ENCODE measurements around the gene IL21. TPM values are rescaled to one million over a fixed set of nuclear protein-coding genes. Genes with fewer than 3 reads are reported as not detected.
"Not testable (repeated sequence)": the region's sequence is repeated elsewhere in the genome, so short reads cannot be mapped to it uniquely, and the experiment has no call there.

IL21 gene
- total and polyA plus RNA-seq, 2 of the 13 experiments (the other 11 are each of a cell fraction or from before 2014, with no cell fraction given) = not detected

- Histone ChIP-seq H3K27me3 (ENCODE audit: control insufficient read depth in 1 of 2, insufficient read depth in 2 of 2, low read length in 2 of 2) (no peaks in the 10 kb centered on the region), H3K9ac (ENCODE audit: insufficient read depth, low read depth, low read length) (no peak overlapping the region), H3K79me2 (ENCODE audit: insufficient read depth, low read length) (no peaks in the 10 kb centered on the region), H3K4me1 (ENCODE audit: insufficient read depth, low read length) (no peaks in the 10 kb centered on the region), H2AFZ (ENCODE audit: low read length) (no peak overlapping the region), H3K9me3 (ENCODE audit: low read length) (no peaks in the 10 kb centered on the region), H4K20me1 (ENCODE audit: insufficient read depth, low read length) (no peaks in the 10 kb centered on the region), H3K27ac (ENCODE audit: extremely low read length, insufficient read depth, low read length) (no peak overlapping the region), H3K4me3 (replicated peaks in 1 of 3; ENCODE audit: insufficient read depth in 1 of 3, low read depth in 2 of 3, low read length in 3 of 3) (no peak overlapping the region), H3K36me3 (replicated peaks in 1 of 2; ENCODE audit: control insufficient read depth in 1 of 2, insufficient read depth in 2 of 2, low read length in 2 of 2) (no peaks in the 10 kb centered on the region), H3K4me2 (ENCODE audit: low read depth, low read length) (no peak overlapping the region)
- BruUV-seq (replicated peaks) = no TSS peak
- ATAC-seq (peak; percentile 72), DNase-seq (ENCODE audit: low spot score) (peak; percentile 46), FAIRE-seq (peak; percentile 37)
- WGBS (ENCODE audit: low lambda C conversion rate) = 9% methylated on average over 5 of the region's 5 CpGs
- TF ChIP-seq STAG1 (CRISPR knock-in tag; IDR thresholded peaks at IDR 0.05) (peak; percentile 80), KLF12 (CRISPR knock-in tag; IDR thresholded peaks at IDR 0.05; ENCODE audit: borderline replicate concordance) (no peak), CTCF (CRISPR knock-in tag; IDR thresholded peaks at IDR 0.05) (peak; percentile 64), SMC3 (IDR thresholded peaks at IDR 0.05; ENCODE audit: low read length) (0 out of 2 replicates have a peak, but pooled peaks have one; percentile 26)
- POLR2A ChIA-PET = no interaction called here
- in situ Hi-C loops (cut with HindIII; ENCODE audit: extremely low pct_ligation_motif_present, low pct_unique_long_range_greater_than_20kb) = loop anchor here (25.0 kb wide), 1 partner anchor 264 kb away; no protein-coding TSS in a partner anchor
- CTCF ChIA-PET (ENCODE audit: low intra/inter-chr PET ratio, low total read pairs) = interaction anchor here (2.0 to 2.4 kb wide), 2 partner anchors 266 to 676 kb away, joined by 13 to 15 read pairs; no protein-coding TSS in a partner anchor
- intact Hi-C loops (cut with micrococcal nuclease; ENCODE audit: unreplicated experiment) = loop anchor here (1.0 to 10.0 kb wide), 7 partner anchors 266 to 1686 kb away; partner anchors contain the start of gene CCNA2
These were observed 44.3 kb downstream of the IL21 start for GRCh38 chr4:122576261-122577188.

- H3K79me2 ChIP-seq (ENCODE audit: insufficient read depth, low read length); H3K36me3 ChIP-seq (replicated peaks in 1 of 2; ENCODE audit: control insufficient read depth in 1 of 2, insufficient read depth in 2 of 2, low read length in 2 of 2); H4K20me1 ChIP-seq (ENCODE audit: insufficient read depth, low read length); BruUV-seq (replicated peaks); H3K4me2 ChIP-seq (ENCODE audit: low read depth, low read length); H3K27ac ChIP-seq (ENCODE audit: extremely low read length, insufficient read depth, low read length); in situ Hi-C loops (cut with HindIII; ENCODE audit: extremely low pct_ligation_motif_present, low pct_unique_long_range_greater_than_20kb); H3K9me3 ChIP-seq (ENCODE audit: low read length); H3K9ac ChIP-seq (ENCODE audit: insufficient read depth, low read depth, low read length); POLR2A ChIA-PET; ATAC-seq; H2AFZ ChIP-seq (ENCODE audit: low read length); CTCF ChIA-PET (ENCODE audit: low intra/inter-chr PET ratio, low total read pairs); DNase-seq (ENCODE audit: low spot score); H3K27me3 ChIP-seq (ENCODE audit: control insufficient read depth in 1 of 2, insufficient read depth in 2 of 2, low read length in 2 of 2); H3K4me1 ChIP-seq (ENCODE audit: insufficient read depth, low read length); FAIRE-seq; H3K4me3 ChIP-seq (replicated peaks in 1 of 3; ENCODE audit: insufficient read depth in 1 of 3, low read depth in 2 of 3, low read length in 3 of 3): not testable (repeated sequence)
- intact Hi-C loops (cut with micrococcal nuclease; ENCODE audit: unreplicated experiment) = loop anchor here (10.0 kb wide), 1 partner anchor 370 kb away; no protein-coding TSS in a partner anchor
- WGBS (ENCODE audit: low lambda C conversion rate) = 56% methylated on average over 10 of the region's 10 CpGs
These were observed 46.5 kb downstream of the IL21 start for GRCh38 chr4:122574347-122574746.
